Epithelial cell of proximal tubule (primary cell): ENCODE data around the gene PRXL2B. TPM values are rescaled to one million over a fixed set of nuclear protein-coding genes. Genes with fewer than 3 reads are reported as not detected.

Source experiments
- DNase-seq: peaks from one replicate; pipeline ENCODE4 v3.0.0-alpha.2; 2011; ENCODE audit warnings: low read depth
- H3K4me3 ChIP-seq: 2 replicates; pipeline ENCODE4 v1.5.1; 2011; ENCODE audit warnings: low read depth, mild to moderate bottlenecking, low read length
- total RNA-seq: library from RNA; depleted of rRNA; stranded (reverse); fragments of >200 nt; gene quantifications from 2 replicates; pipeline ENCODE4 v1.2.3, GENCODE V29; 2015
- TF ChIP-seq, protein P1 (sequence below): conservative IDR thresholded peaks from 2 replicates; pipeline ENCODE4 v1.5.1; 2012; ENCODE audit warnings: low read depth, mild to moderate bottlenecking, low read length

Gene PRXL2B
- total RNA-seq, 1 donor from 2014 or later, result 72.2 TPM

- TF ChIP-seq, protein P1, sequence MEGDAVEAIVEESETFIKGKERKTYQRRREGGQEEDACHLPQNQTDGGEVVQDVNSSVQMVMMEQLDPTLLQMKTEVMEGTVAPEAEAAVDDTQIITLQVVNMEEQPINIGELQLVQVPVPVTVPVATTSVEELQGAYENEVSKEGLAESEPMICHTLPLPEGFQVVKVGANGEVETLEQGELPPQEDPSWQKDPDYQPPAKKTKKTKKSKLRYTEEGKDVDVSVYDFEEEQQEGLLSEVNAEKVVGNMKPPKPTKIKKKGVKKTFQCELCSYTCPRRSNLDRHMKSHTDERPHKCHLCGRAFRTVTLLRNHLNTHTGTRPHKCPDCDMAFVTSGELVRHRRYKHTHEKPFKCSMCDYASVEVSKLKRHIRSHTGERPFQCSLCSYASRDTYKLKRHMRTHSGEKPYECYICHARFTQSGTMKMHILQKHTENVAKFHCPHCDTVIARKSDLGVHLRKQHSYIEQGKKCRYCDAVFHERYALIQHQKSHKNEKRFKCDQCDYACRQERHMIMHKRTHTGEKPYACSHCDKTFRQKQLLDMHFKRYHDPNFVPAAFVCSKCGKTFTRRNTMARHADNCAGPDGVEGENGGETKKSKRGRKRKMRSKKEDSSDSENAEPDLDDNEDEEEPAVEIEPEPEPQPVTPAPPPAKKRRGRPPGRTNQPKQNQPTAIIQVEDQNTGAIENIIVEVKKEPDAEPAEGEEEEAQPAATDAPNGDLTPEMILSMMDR, result no peak
- no peak within 1 kb of the TSS for H3K4me3 ChIP-seq
- DNase-seq, result no peak
Measured at GRCh38 chr1:2632561-2633361, 46.2 kb downstream of the PRXL2B start, which contains the start of gene MMEL1. MMEL1 (minus strand) TSS chr1:2633016; CDS start chr1:2629484, 3,532 bp downstream.

GRCh38 chr1:2633366-2633935 lies 46.9 kb downstream of the PRXL2B start:
- no peak overlapping the region for H3K4me3 ChIP-seq
- TF ChIP-seq, protein P1, result no peak
- DNase-seq, result no peak

DNA sequence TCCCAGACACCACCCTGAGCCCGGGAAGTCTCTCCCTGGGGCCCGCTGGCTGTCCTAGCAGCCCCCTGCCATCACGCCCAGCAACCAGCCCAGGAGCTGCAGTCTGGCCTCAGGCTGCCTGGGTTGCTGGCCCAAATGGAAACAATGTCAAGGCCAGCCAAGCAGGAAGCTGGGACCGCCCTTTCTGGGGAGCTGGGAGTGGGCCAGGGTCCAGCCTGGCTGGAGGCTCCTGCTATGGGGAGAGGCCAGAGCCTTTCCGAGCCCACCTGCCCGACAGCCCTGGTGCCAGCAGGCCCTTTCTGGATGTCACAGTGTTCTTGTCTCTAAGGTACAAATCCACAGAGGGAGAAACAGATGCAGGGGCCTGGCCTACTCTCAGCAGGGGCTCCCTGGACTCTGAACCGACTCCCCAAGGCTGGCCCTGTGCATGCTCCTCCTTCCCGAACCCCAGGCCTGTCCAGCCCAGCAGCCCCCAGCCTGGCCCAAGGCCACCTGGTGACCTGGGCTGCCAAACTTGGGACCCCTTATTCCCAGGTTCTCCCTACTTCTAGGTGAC lies 47.4 kb downstream of the PRXL2B start:
- TF ChIP-seq, protein P1, result no peak
- DNase-seq, result no peak
- no peak overlapping the region for H3K4me3 ChIP-seq

- TF ChIP-seq, protein P1, result no peak
- DNase-seq, result no peak
- no peak overlapping the region for H3K4me3 ChIP-seq
Measured at GRCh38 chr1:2635361-2636010, 48.9 kb downstream of the PRXL2B start.

- no peak for DNase-seq
Measured at GRCh38 chr1:2636733-2637132, 50.2 kb downstream of the PRXL2B start.

DNA sequence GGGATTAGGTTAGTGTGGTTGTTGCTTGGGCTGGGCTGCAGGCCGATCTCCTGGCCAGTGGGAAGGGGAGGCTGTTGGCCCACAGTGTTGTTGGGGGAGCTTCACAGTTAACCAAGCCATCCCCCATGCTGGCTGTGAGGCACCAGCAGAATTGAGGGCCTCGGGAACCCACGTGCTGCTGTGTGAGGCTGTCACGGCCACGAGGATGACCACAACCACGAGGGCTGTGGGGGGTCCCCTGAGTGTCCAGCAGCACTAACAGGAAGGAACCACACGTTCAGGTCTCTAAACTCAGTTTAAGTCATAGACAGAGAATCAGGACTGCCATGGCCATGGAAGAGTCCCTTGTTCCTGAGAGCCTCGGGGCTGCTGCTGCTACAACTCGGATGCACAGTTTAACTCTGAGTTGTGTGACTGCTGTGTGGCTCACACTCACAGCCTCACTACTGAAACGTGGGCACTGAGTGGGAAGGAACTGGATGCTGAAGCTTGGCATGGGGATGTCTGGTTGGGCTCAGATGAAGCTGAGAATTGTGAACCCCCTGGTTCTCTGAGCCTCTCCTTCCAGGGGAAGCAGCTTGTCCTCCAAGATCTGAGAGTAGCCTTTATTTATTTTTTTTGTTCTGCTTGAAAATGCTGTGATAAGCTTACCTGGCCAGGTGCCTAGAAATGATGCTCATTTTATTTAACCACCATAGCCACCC lies 51.0 kb downstream of the PRXL2B start:
- DNase-seq, result no peak
- H3K4me3 ChIP-seq, result no peak overlapping the region
- TF ChIP-seq, protein P1, result no peak

More at GRCh38 chr1:2636733-2637132, 50.2 kb downstream of the PRXL2B start:
- H3K4me3 ChIP-seq, result no peak overlapping the region
- TF ChIP-seq, protein P1, result no peak
